Measurements from ENCODE around the gene ADCYAP1R1.
"Not testable (repeated sequence)": the region's sequence is repeated elsewhere in the genome, so short reads cannot be mapped to it uniquely, and the experiment has no call there.

The ADCYAP1R1 gene

DNA sequence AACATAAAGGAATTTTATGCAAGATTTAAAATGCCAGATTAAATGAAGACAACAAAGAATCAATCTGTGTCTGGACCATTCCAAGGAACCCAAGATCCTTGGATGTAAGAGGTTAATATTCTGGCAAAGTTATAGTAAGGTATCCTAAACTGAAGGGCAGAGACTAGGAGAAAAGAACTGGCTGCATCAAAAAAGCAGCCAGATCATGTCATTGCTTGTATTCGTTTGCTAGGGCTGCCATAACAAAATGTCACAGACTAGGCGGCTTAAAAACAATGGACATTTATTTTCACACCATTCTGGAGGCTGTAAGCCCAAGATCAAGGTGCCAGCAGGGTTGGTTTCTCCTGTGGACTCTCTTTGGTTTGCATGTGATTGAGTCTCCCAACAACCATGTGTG lies 99.7 kb downstream of the ADCYAP1R1 start:
- no peaks in the 10 kb centered on the region for H3K36me3 ChIP-seq (ENCODE audit: control insufficient read depth in 5 of 5, insufficient read depth in 5 of 5, low read length in 5 of 5)
- H3K4me3 ChIP-seq (ENCODE audit: low read depth in 1 of 5, low read length in 5 of 5): no peak overlapping the region
- H3K9ac ChIP-seq (ENCODE audit: low read length in 5 of 5): no peak overlapping the region
- H3K9me3 ChIP-seq (ENCODE audit: control insufficient read depth in 5 of 5, low read length in 5 of 5): peaks cover 0 to 5% (median 0%) of the 10 kb centered on the region in 5 donors
- no peak overlapping the region for H3K27ac ChIP-seq (ENCODE audit: low read depth, low read length)
- peaks cover 0 to under 1% (median 0%) of the 10 kb centered on the region in 5 donors for H3K27me3 ChIP-seq (ENCODE audit: control insufficient read depth in 5 of 5, insufficient read depth in 4 of 5, low read length in 5 of 5)
- no peaks in the 10 kb centered on the region for H3K4me1 ChIP-seq (ENCODE audit: control insufficient read depth in 5 of 5, insufficient read depth in 5 of 5, low read length in 5 of 5)

DNA sequence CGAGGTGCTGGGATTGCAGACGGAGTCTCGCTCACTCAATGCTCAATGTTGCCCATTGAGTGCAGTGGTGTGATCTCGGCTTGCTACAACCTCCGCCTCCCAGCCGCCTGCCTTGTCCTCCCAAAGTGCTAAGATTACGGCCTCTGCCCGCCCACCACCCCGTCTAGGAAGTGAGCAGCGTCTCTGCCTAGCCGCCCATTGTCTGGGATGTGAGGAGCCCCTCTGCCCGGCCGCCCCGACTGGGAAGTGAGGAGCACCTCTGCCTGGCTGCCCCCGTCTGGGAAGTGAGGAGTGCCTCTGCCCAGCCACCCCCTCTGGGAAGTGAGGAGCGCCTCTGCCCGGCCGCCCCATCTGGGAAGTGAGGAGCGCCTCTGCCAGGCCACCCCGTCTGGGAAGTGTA lies 101.2 kb downstream of the ADCYAP1R1 start:
- H3K27ac ChIP-seq (ENCODE audit: low read depth, low read length); H3K36me3 ChIP-seq (ENCODE audit: control insufficient read depth in 5 of 5, insufficient read depth in 5 of 5, low read length in 5 of 5); H3K27me3 ChIP-seq (ENCODE audit: control insufficient read depth in 5 of 5, insufficient read depth in 4 of 5, low read length in 5 of 5); H3K9me3 ChIP-seq (ENCODE audit: control insufficient read depth in 5 of 5, low read length in 5 of 5); H3K4me3 ChIP-seq (ENCODE audit: low read depth in 1 of 5, low read length in 5 of 5); H3K9ac ChIP-seq (ENCODE audit: low read length in 5 of 5); H3K4me1 ChIP-seq (ENCODE audit: control insufficient read depth in 5 of 5, insufficient read depth in 5 of 5, low read length in 5 of 5): not testable (repeated sequence)

DNA sequence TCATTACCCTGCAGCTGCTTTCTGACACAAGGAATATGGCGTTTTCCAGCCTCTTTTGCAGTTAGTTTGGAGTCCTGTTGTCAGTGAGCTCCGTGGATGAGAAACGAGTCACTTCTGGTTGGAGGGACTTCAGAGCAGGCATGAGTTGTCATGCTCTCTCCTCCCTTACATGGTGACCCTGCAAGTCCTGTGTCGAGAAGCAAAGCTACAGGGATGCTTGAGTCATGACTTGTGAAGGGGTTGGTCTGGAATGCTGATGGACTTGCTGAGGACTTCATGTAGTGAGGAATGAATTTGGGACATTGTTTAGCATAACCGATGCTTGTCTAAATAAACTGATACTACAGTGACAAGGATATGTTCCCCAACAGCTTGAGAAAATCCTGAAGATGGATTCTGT lies 108.8 kb downstream of the ADCYAP1R1 start:
- H3K36me3 ChIP-seq (ENCODE audit: control insufficient read depth in 5 of 5, insufficient read depth in 5 of 5, low read length in 5 of 5): no peaks in the 10 kb centered on the region
- no peaks in the 10 kb centered on the region for H3K9me3 ChIP-seq (ENCODE audit: control insufficient read depth in 5 of 5, low read length in 5 of 5)
- H3K27me3 ChIP-seq (ENCODE audit: control insufficient read depth in 5 of 5, insufficient read depth in 4 of 5, low read length in 5 of 5): peaks cover 0 to 5% (median 0%) of the 10 kb centered on the region in 5 donors
- H3K27ac ChIP-seq (ENCODE audit: low read depth, low read length): no peak overlapping the region
- no peaks in the 10 kb centered on the region for H3K4me1 ChIP-seq (ENCODE audit: control insufficient read depth in 5 of 5, insufficient read depth in 5 of 5, low read length in 5 of 5)
- H3K4me3 ChIP-seq (ENCODE audit: low read depth in 1 of 5, low read length in 5 of 5): no peak overlapping the region
- H3K9ac ChIP-seq (ENCODE audit: low read length in 5 of 5): no peak overlapping the region

Measured in subcutaneous abdominal adipose tissue (tissue), 5 donors.